Prostate gland (tissue), 2 donors: Measurements from ENCODE around the gene COA8. TPM values are rescaled to one million over a fixed set of nuclear protein-coding genes. Genes with fewer than 3 reads are reported as not detected.

Experiments used
- DNase-seq: peaks from one replicate; pipeline ENCODE4 v3.0.0-alpha.2; 2019; ENCODE audit warnings: low spot score
- H3K27ac ChIP-seq, 2 donors: fragments of 200-600 bp; sonication (generic); 2 replicates each; pipeline ENCODE4 v1.5.1; 2017 to 2019
- H3K27me3 ChIP-seq: fragments of 200-600 bp; sonication (generic); replicated peaks from 2 replicates; pipeline ENCODE4 v1.5.1; 2019; ENCODE audit not compliant: insufficient read depth
- H3K36me3 ChIP-seq, 2 donors: fragments of 200-600 bp; sonication (generic); 1 replicate in 1 of 2; 2 replicates in 1 of 2; pipeline versions ENCODE4 v1.5.1 to v1.8.1; 2017 to 2019
- H3K4me1 ChIP-seq: fragments of 200-600 bp; sonication (generic); replicated peaks from 2 replicates; pipeline ENCODE4 v1.5.1; 2019
- H3K4me3 ChIP-seq, 2 donors: fragments of 200-600 bp; sonication (generic); 2 replicates each; pipeline ENCODE4 v1.5.1; 2017 to 2019
- H3K9me3 ChIP-seq: fragments of 200-600 bp; sonication (generic); 2 replicates; pipeline ENCODE4 v1.5.1; 2017
- POLR2A ChIP-seq: fragments of 450-650 bp; IDR thresholded peaks from one replicate; pipeline ENCODE4 v1.6.1; 2016; ENCODE audit warnings: antibody characterized with exemption, mild to moderate bottlenecking
- POLR2AphosphoS5 ChIP-seq: sonication (generic); formaldehyde crosslinking; IDR thresholded peaks from one replicate; pipeline ENCODE4 v1.6.1; 2017; ENCODE audit warnings: antibody characterized with exemption
- whole genome bisulfite sequencing: methylation state at CpG from one replicate; pipeline ENCODE4 v1.1.5; 2018; 5-methylcytosine and 5-hydroxymethylcytosine counted together
- intact Hi-C: fragments of 100-400 bp; cut with DNase I; formaldehyde crosslinking; loops from one replicate; pipeline ENCODE4 v1.14.2; 2022
- total RNA-seq, 2 donors: library from RNA; depleted of rRNA; stranded (reverse); fragments of >200 nt; gene quantifications; one replicate each; pipeline ENCODE4 v1.1.0, GENCODE V29; 2016
- TF ChIP-seq, protein P1 (sequence below), 4 experiments: fragments of 200-600 bp in 2 of 4; fragments of 450-650 bp in 2 of 4; sonication (generic) in 2 of 4; IDR thresholded peaks; 1 replicate in 3 of 4; 2 replicates in 1 of 4; pipeline ENCODE4 v1.5.1; 2016 to 2019; ENCODE audit warnings: antibody characterized with exemption in 4 of 4, mild to moderate bottlenecking in 2 of 4, moderate library complexity in 2 of 4

The COA8 gene
- total RNA-seq, 2 donors from 2014 or later: 24.3 to 24.9 TPM

DNA sequence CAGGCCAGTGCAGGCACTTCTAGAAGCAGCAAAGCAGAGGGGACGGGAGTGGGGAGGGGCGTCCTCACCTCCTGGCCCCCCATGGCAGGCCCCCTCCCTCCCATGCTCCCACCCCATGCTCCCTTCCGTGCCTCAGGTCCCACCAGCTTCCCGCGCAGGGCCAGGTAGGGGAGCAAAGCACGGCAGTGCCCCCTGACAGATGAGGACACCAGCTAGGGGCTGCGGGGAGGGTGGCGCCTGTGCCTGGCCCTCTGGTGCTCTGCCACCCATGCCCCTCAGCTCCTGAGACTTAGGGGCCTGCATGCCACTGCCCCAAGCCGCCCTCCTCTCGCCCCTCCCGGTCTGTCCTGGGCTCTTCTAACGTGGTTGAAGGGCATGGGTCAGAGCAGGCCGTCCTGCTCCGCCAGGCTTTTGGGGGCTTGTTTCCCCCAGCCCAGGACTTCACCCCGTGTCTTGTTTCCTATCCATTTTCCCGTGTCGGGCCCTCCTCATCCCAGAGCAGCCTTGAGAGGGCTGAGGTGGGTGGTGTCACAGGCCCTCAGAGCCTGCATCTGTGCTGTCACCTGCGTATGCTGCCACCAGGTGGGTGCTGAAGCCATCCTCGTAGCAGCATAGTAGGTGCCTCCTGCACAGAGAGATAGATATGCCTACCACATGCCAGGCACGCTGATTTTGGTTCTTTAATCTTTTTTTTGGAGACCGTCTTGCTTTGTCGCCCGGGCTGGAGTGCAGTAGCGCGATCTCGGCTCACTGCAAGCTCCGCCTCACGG lies 23.5 kb upstream of the COA8 start:
- Histone ChIP-seq H3K4me3 (no peak overlapping the region), H3K36me3 (no peaks in the 10 kb centered on the region), H3K27me3 (no peaks in the 10 kb centered on the region), H3K27ac (peak overlapping the region; percentile 56 to 61), H3K9me3 (no peaks in the 10 kb centered on the region), H3K4me1 (peaks cover 30% of the 10 kb centered on the region)
- WGBS: 76% methylated on average over 28 of the region's 28 CpGs
- TF ChIP-seq POLR2A: no peak
- intact Hi-C loops: no loop called here
- DNase-seq: no peak

GRCh38 chr14:103540821-103541708 lies 21.7 kb upstream of the COA8 start:
- DNase-seq: no peak
- Histone ChIP-seq H3K36me3 (no peaks in the 10 kb centered on the region), H3K4me1 (peaks cover 36% of the 10 kb centered on the region), H3K27me3 (no peaks in the 10 kb centered on the region), H3K4me3 (no peak overlapping the region), H3K27ac (peak overlapping the region; percentile 64 to 68), H3K9me3 (no peaks in the 10 kb centered on the region)
- intact Hi-C loops: no loop called here
- 41% methylated on average over 17 of the region's 17 CpGs for WGBS
- TF ChIP-seq POLR2AphosphoS5: no peak
- no peak for TF ChIP-seq POLR2A
- TF ChIP-seq, protein P1, sequence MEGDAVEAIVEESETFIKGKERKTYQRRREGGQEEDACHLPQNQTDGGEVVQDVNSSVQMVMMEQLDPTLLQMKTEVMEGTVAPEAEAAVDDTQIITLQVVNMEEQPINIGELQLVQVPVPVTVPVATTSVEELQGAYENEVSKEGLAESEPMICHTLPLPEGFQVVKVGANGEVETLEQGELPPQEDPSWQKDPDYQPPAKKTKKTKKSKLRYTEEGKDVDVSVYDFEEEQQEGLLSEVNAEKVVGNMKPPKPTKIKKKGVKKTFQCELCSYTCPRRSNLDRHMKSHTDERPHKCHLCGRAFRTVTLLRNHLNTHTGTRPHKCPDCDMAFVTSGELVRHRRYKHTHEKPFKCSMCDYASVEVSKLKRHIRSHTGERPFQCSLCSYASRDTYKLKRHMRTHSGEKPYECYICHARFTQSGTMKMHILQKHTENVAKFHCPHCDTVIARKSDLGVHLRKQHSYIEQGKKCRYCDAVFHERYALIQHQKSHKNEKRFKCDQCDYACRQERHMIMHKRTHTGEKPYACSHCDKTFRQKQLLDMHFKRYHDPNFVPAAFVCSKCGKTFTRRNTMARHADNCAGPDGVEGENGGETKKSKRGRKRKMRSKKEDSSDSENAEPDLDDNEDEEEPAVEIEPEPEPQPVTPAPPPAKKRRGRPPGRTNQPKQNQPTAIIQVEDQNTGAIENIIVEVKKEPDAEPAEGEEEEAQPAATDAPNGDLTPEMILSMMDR (IDR thresholded peaks at IDR 0.05): no peak

- Histone ChIP-seq H3K27ac (peak overlapping the region; percentile 64 to 68), H3K9me3 (no peaks in the 10 kb centered on the region), H3K4me1 (peaks cover 36% of the 10 kb centered on the region), H3K27me3 (no peaks in the 10 kb centered on the region), H3K36me3 (no peaks in the 10 kb centered on the region), H3K4me3 (no peak overlapping the region)
- WGBS: 57% methylated on average over 28 of the region's 33 CpGs
- intact Hi-C loops: no loop called here
- TF ChIP-seq, protein P1 (IDR thresholded peaks at IDR 0.05): no peak
- no peak for TF ChIP-seq POLR2A
- no peak for DNase-seq
These were observed 20.8 kb upstream of the COA8 start for GRCh38 chr14:103541709-103542604.

GRCh38 chr14:103542605-103543088 lies 20.1 kb upstream of the COA8 start:
- Histone ChIP-seq H3K27me3 (no peaks in the 10 kb centered on the region), H3K36me3 (no peaks in the 10 kb centered on the region), H3K4me1 (peaks cover 36% of the 10 kb centered on the region), H3K27ac (peak overlapping the region; percentile 64 to 68), H3K4me3 (no peak overlapping the region), H3K9me3 (no peaks in the 10 kb centered on the region)
- intact Hi-C loops: no loop called here
- TF ChIP-seq POLR2AphosphoS5 (no peak), POLR2A (no peak)
- TF ChIP-seq, protein P1 (IDR thresholded peaks at IDR 0.05): no peak
- no peak for DNase-seq
- 10% methylated on average over 18 of the region's 18 CpGs for WGBS
